ENCODE measurements around the gene MRPL55.

MRPL55 gene

GRCh38 chr1:228096416-228097332 is 12.4 kb downstream of the MRPL55 start:
- Histone ChIP-seq H3K4me3 (no peak overlapping the region), H3K27me3 (no peaks in the 10 kb centered on the region), H3K36me3 (peaks cover 31 to 58% (median 52%) of the 10 kb centered on the region in 3 donors), H3K27ac (no peak overlapping the region), H3K9me3 (peaks cover 0 to 11% (median 6%) of the 10 kb centered on the region in 3 donors), H3K4me1 (peaks cover 0 to 36% (median 20%) of the 10 kb centered on the region in 4 donors)
- TF ChIP-seq, protein P1, sequence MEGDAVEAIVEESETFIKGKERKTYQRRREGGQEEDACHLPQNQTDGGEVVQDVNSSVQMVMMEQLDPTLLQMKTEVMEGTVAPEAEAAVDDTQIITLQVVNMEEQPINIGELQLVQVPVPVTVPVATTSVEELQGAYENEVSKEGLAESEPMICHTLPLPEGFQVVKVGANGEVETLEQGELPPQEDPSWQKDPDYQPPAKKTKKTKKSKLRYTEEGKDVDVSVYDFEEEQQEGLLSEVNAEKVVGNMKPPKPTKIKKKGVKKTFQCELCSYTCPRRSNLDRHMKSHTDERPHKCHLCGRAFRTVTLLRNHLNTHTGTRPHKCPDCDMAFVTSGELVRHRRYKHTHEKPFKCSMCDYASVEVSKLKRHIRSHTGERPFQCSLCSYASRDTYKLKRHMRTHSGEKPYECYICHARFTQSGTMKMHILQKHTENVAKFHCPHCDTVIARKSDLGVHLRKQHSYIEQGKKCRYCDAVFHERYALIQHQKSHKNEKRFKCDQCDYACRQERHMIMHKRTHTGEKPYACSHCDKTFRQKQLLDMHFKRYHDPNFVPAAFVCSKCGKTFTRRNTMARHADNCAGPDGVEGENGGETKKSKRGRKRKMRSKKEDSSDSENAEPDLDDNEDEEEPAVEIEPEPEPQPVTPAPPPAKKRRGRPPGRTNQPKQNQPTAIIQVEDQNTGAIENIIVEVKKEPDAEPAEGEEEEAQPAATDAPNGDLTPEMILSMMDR (IDR thresholded peaks at IDR 0.05): no peak
- DNase-seq: peak; percentile 12 to 57
- intact Hi-C loops (cut with DNase I; ENCODE audit: low total_unique reads): no loop called here

DNA sequence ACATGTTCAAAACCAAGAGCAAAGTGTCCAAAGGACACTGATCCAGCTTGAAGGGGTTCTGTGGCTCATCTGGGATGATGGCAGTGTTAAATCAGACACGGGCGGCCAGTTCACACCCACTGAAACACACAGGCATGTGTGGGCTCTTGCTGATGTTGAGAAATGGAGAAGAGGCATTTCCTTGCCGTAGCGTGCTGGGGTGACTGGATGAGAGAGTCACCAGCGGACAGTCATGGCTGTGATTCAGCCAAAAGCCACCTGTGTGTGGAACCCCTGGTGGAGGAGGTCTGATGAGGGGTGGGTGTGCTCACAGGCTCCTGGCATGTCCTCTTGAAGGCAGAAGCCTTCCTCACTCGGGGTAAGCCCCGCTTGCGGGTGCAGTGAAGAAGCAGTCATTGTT is 13.2 kb downstream of the MRPL55 start:
- peak in 1 of 2 donors; percentile 56 for DNase-seq
- TF ChIP-seq, protein P1 (IDR thresholded peaks at IDR 0.05): no peak
- Histone ChIP-seq H3K27ac (no peak overlapping the region), H3K36me3 (peaks cover 31 to 55% (median 52%) of the 10 kb centered on the region in 3 donors), H3K4me1 (peaks cover 0 to 38% (median 22%) of the 10 kb centered on the region in 4 donors), H3K27me3 (no peaks in the 10 kb centered on the region), H3K9me3 (peaks cover 0 to 11% (median 6%) of the 10 kb centered on the region in 3 donors), H3K4me3 (no peak overlapping the region)
- intact Hi-C loops (cut with DNase I; ENCODE audit: low total_unique reads): no loop called here

DNA sequence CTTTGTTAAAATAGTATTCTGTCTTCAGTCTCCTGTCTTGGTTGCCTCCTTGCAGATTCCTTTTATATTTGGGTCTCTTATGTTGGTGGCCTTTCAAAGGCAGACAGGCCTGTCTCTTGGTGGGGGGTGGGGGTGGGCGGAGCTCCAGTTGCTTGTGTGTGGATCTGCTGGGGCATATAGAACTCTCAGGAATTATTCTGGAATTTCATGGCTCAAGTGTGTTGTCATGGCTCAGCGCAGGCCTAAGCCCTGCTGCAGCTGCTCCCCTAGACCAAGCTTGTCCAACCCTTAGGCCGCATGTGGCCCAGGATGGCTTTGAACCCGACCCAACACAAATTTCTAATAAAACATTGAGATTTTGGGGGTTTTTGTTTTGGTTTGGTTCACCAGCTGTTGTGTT is 13.9 kb downstream of the MRPL55 start:
- TF ChIP-seq, protein P1 (IDR thresholded peaks at IDR 0.05): no peak
- Histone ChIP-seq H3K27me3 (no peaks in the 10 kb centered on the region), H3K4me1 (peaks cover 3 to 46% (median 29%) of the 10 kb centered on the region in 4 donors), H3K9me3 (peaks cover 0 to 11% (median 6%) of the 10 kb centered on the region in 3 donors), H3K4me3 (no peak overlapping the region), H3K36me3 (peaks cover 31 to 50% (median 48%) of the 10 kb centered on the region in 3 donors), H3K27ac (no peak overlapping the region)
- intact Hi-C loops (cut with DNase I; ENCODE audit: low total_unique reads): no loop called here
- no peak for DNase-seq

DNA sequence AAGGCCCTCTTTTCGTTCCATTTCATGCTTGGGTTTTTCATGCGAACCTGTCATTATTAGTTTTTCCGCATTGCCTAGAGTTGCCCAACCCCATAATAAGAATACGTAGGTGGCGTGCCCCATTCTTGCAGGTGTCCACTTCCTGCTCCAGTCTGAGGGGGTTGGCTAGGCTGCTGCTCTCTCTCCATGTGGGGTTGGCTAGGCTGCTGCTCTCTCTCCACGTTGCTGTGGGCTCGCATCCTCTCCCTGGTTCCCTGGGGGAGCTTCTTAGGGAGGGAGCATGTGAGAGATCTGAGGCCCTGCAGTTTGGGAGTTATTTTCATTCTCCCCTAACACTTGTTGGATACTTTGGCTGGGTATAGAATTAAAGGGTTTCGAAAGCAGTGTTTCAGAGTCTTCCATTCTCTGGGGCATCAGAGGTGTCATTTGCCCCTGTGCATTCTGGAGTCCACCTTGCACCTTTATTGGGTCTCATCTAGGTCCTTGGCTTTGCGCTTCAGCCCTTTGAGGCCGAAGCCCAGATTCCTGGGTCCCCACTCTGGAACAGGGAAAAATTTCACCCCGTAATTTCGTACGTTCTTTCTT is 14.6 kb downstream of the MRPL55 start:
- Histone ChIP-seq H3K4me1 (peaks cover 8 to 52% (median 36%) of the 10 kb centered on the region in 4 donors), H3K4me3 (no peak overlapping the region), H3K27me3 (no peaks in the 10 kb centered on the region), H3K9me3 (peaks cover 0 to 11% (median 6%) of the 10 kb centered on the region in 3 donors), H3K36me3 (peaks cover 30 to 44% (median 41%) of the 10 kb centered on the region in 3 donors), H3K27ac (no peak overlapping the region)
- no peak for DNase-seq
- TF ChIP-seq, protein P1 (IDR thresholded peaks at IDR 0.05): no peak
- intact Hi-C loops (cut with DNase I; ENCODE audit: low total_unique reads): no loop called here

DNA sequence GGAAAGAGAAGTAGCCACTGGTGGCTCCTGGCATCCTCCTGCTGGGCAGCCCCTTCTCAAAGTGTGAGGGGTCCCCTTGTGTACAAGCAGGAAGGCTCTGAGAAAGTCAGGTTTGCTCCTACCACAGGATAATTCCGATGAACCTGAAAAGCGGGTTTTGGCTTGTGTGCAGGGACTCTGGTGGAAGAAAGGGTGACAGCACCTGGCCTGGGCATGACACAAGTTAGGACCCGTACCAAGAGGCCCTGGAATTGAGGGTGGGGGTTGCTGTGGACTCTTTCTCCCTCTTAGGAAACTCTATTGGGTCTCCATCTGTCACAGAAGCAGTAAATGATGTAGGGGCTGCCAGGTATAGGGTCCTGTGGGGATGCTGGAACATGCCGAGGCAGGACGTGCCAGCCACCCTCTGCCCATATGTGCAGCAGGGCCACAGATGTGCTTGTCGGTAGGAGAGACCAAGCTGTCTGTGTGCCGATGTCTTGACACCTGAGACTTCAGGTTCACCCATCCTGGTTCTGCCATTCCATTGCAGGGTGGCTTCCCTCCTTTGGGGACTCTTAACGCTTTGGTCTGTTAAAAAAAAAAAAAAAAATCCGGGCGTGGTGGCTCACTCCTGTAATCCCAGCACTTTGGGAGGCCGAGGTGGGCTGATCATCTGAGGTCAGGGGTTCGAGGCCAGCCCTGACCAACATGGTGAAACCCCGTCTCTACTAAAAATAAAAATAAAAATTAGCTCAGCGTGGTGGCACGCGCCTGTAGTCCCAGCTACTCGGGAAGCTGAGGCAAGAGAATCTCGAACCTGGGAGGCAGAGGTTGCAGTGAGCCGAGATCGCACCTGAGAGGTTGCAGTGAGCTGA is 15.8 kb downstream of the MRPL55 start:
- peaks cover 18 to 31% (median 29%) of the 10 kb centered on the region in 3 donors for H3K36me3 ChIP-seq
- peaks cover 0 to 11% (median 6%) of the 10 kb centered on the region in 3 donors for H3K9me3 ChIP-seq
- H3K4me1 ChIP-seq: peaks cover 8 to 65% (median 48%) of the 10 kb centered on the region in 4 donors
- no peak overlapping the region for H3K27ac ChIP-seq
- no peak overlapping the region for H3K4me3 ChIP-seq
- TF ChIP-seq, protein P1 (IDR thresholded peaks at IDR 0.05): no peak
- intact Hi-C loops (cut with DNase I; ENCODE audit: low total_unique reads): no loop called here
- DNase-seq: peak in 1 of 2 donors; percentile 45
- no peaks in the 10 kb centered on the region for H3K27me3 ChIP-seq
